Measurements from ENCODE around the gene AJAP1. TPM values are rescaled to one million over a fixed set of nuclear protein-coding genes. Genes with fewer than 3 reads are reported as not detected.

The AJAP1 gene
- total and polyA plus RNA-seq, 12 donors, result 0.02 to 0.94 (median 0.09) TPM; not detected in 3

- Histone ChIP-seq H3K9me3 (peaks cover 0 to 26% (median 9%) of the 10 kb centered on the region in 11 donors), H3K27ac (no peak overlapping the region), H3K27me3 (peaks cover 0 to 17% (median 1%) of the 10 kb centered on the region in 7 donors), H3K4me1 (no peaks in the 10 kb centered on the region), H3K4me3 (no peak overlapping the region), H3K36me3 (no peaks in the 10 kb centered on the region)
- intact Hi-C loops (cut with DNase I), result no loop called here
- 82 to 85% methylated on average over 26 of the region's 26 CpGs for WGBS, 2 donors
- DNase-seq (no peak), ATAC-seq (no peak)
- TF ChIP-seq, protein P1, sequence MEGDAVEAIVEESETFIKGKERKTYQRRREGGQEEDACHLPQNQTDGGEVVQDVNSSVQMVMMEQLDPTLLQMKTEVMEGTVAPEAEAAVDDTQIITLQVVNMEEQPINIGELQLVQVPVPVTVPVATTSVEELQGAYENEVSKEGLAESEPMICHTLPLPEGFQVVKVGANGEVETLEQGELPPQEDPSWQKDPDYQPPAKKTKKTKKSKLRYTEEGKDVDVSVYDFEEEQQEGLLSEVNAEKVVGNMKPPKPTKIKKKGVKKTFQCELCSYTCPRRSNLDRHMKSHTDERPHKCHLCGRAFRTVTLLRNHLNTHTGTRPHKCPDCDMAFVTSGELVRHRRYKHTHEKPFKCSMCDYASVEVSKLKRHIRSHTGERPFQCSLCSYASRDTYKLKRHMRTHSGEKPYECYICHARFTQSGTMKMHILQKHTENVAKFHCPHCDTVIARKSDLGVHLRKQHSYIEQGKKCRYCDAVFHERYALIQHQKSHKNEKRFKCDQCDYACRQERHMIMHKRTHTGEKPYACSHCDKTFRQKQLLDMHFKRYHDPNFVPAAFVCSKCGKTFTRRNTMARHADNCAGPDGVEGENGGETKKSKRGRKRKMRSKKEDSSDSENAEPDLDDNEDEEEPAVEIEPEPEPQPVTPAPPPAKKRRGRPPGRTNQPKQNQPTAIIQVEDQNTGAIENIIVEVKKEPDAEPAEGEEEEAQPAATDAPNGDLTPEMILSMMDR (IDR thresholded peaks at IDR 0.05), result no peak
Measured at GRCh38 chr1:4613606-4614370, 40.6 kb upstream of the AJAP1 start.

GRCh38 chr1:4614371-4615137 is 39.9 kb upstream of the AJAP1 start:
- Histone ChIP-seq H3K27ac (no peak overlapping the region), H3K4me3 (no peak overlapping the region), H3K36me3 (no peaks in the 10 kb centered on the region), H3K9me3 (peaks cover 0 to 18% (median 9%) of the 10 kb centered on the region in 11 donors), H3K4me1 (no peaks in the 10 kb centered on the region), H3K27me3 (peaks cover 0 to 16% (median 0%) of the 10 kb centered on the region in 7 donors)
- TF ChIP-seq, protein P1 (IDR thresholded peaks at IDR 0.05), result no peak
- no peak for ATAC-seq
- no peak for DNase-seq
- WGBS, 2 donors, result 65 to 74% methylated on average over 15 of the region's 15 CpGs
- intact Hi-C loops (cut with DNase I), result no loop called here

- H3K9me3 ChIP-seq, result peaks cover 0 to 13% (median 3%) of the 10 kb centered on the region in 11 donors
Measured at GRCh38 chr1:4615138-4615470, 39.3 kb upstream of the AJAP1 start.

GRCh38 chr1:4615501-4615900 is 38.9 kb upstream of the AJAP1 start:
- H3K4me3 ChIP-seq, result no peak overlapping the region
- H3K27me3 ChIP-seq, result peaks cover 0 to 16% (median 0%) of the 10 kb centered on the region in 7 donors
- 75 to 81% methylated on average over 9 of the region's 9 CpGs for WGBS, 2 donors
- no peak overlapping the region for H3K27ac ChIP-seq
- peaks cover 0 to 9% (median 0%) of the 10 kb centered on the region in 11 donors for H3K9me3 ChIP-seq
- TF ChIP-seq, protein P1 (IDR thresholded peaks at IDR 0.05), result no peak
- no peaks in the 10 kb centered on the region for H3K4me1 ChIP-seq
- H3K36me3 ChIP-seq, result no peaks in the 10 kb centered on the region
- DNase-seq (no peak), ATAC-seq (no peak)
- intact Hi-C loops (cut with DNase I), result no loop called here

More at GRCh38 chr1:4615138-4615470, 39.3 kb upstream of the AJAP1 start:
- TF ChIP-seq, protein P1 (IDR thresholded peaks at IDR 0.05), result no peak
- Histone ChIP-seq H3K27ac (no peak overlapping the region), H3K36me3 (no peaks in the 10 kb centered on the region), H3K4me3 (no peak overlapping the region), H3K4me1 (no peaks in the 10 kb centered on the region), H3K27me3 (peaks cover 0 to 16% (median 0%) of the 10 kb centered on the region in 7 donors)
- WGBS, 2 donors, result 78 to 80% methylated on average over 15 of the region's 15 CpGs
- no peak for ATAC-seq
- intact Hi-C loops (cut with DNase I), result no loop called here
- no peak for DNase-seq

Data from heart right ventricle (tissue), 16 donors.